Spinal cord (tissue), 10 donors: Measurements from ENCODE around the gene MLEC. TPM values are rescaled to one million over a fixed set of nuclear protein-coding genes. Genes with fewer than 3 reads are reported as not detected.

ENCODE experiments used
- DNase-seq, 6 donors: peaks; one replicate each; pipeline versions ENCODE4 v3.0.0 to v3.0.0-alpha.2; 2013 to 2015; ENCODE audit warnings: low spot score in 6 of 6, low read depth in 4 of 6
- H3K27ac ChIP-seq: one replicate; pipeline ENCODE4 v1.5.1; 2013; ENCODE audit warnings: low read depth, low read length, control low read depth
- H3K27me3 ChIP-seq: one replicate; pipeline ENCODE4 v1.6.1; 2013; ENCODE audit warnings: low read length; ENCODE audit not compliant: control insufficient read depth, insufficient read depth
- H3K36me3 ChIP-seq: one replicate; pipeline ENCODE4 v1.6.1; 2013; ENCODE audit warnings: low read length; ENCODE audit not compliant: control insufficient read depth, insufficient read depth
- H3K4me1 ChIP-seq: one replicate; pipeline ENCODE4 v1.6.1; 2013; ENCODE audit warnings: low read length; ENCODE audit not compliant: control insufficient read depth, insufficient read depth
- H3K4me3 ChIP-seq: one replicate; pipeline ENCODE4 v1.5.1; 2013; ENCODE audit warnings: low read depth, low read length, control low read depth
- H3K9me3 ChIP-seq: one replicate; pipeline ENCODE4 v1.6.1; 2013; ENCODE audit warnings: low read length; ENCODE audit not compliant: control insufficient read depth, insufficient read depth
- WGBS: methylation state at CpG from one replicate; pipeline ENCODE4 v1.1.5; 2013; ENCODE audit warnings: missing lambda C conversion rate; ENCODE audit not compliant: insufficient coverage; 5-methylcytosine and 5-hydroxymethylcytosine counted together
- polyA plus RNA-seq, 2 donors: library from polyadenylated mRNA; unstranded; fragments of 120-200 nt; gene quantifications; one replicate each; pipeline ENCODE4 v1.2.1, GENCODE V29; 2013; ENCODE audit not compliant: insufficient read length in 2 of 2
- total RNA-seq, 2 donors: library from RNA; depleted of rRNA in 1 of 2; stranded (reverse); fragments of 120-200 nt in 1 of 2; fragments of >200 nt in 1 of 2; gene quantifications; one replicate each; pipeline versions ENCODE4 v1.2.3 to v1.2.4, GENCODE V29; 2013 to 2014
- donor health status: healthy.

MLEC gene
- total and polyA plus RNA-seq, 4 donors: 75.9 to 104 (median 97.0) TPM

DNA sequence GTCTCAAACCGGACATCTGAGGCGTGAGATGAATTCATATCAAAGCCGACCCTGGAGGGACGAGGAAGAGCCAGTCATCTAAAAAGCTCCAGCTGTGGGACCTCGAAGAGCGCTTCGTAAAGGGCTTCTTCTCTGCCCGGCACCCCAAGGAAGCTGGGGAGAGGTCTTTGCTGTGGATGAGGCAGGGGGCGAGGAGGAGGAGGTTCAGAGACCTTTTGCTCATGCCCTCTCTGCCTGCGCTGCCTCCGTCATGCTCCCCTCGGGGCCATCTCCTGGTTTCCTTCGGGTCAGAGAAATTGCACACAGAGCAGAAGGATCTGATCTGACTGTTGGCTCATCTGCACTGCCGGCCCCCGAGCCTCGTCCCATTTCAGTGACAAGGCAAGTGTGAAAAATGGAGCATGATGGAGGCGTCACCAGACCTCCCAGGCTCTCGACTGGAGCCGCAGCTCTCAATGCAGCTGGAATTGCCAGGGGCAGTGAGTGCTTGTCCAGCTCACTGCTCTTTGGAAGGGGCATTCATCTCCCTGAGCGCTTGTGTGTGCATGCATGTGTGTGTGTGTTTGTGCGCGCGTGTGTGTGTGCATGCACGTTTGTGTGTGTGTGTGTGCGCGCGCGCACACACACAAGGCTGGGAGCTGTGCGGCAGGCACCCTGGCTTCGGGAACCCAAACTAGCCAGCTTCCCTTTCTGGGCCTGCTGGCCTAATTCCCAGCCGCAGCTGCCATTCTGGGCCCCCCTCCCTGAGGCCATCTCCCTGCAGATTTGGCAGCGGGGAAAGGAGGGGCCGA lies 37.3 kb upstream of the MLEC start:
- no peaks in the 10 kb centered on the region for H3K9me3 ChIP-seq
- peak in 2 of 6 donors; percentile 67 to 78 for DNase-seq
- peaks cover 3% of the 10 kb centered on the region for H3K36me3 ChIP-seq
- H3K27me3 ChIP-seq: peaks cover 10% of the 10 kb centered on the region
- peaks cover 41% of the 10 kb centered on the region for H3K4me1 ChIP-seq
- no peak overlapping the region for H3K27ac ChIP-seq
- 9% methylated on average over 31 of the region's 33 CpGs for WGBS
- peak overlapping the region; percentile 22 for H3K4me3 ChIP-seq

DNA sequence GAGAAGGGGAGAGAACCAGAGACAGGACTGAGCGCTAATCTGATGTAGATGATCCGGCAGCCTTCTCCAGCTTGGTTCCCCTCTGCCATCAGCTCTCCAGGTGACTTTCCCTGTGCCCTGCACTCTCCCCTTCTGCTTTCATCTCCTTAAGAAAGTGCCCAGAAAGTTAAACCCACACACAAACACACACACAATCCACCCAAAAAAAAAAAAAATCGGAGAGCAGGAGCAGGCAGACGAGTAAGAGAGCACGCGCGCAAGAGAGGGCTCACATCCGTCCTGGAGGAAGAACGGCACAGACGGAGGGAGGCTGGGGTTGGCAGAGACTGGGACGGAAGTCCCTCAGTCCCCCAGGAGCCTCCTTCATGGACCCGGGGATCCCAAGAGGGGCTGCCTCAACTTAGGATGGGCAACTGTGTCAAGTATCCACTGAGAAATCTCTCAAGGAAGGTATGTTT lies 36.7 kb upstream of the MLEC start:
- 37% methylated on average over 12 of the region's 12 CpGs for WGBS
- H3K4me1 ChIP-seq: peaks cover 43% of the 10 kb centered on the region

GRCh38 chr12:120651821-120652220 lies 35.1 kb upstream of the MLEC start:
- Histone ChIP-seq H3K36me3 (peaks cover 9% of the 10 kb centered on the region), H3K27me3 (peaks cover 10% of the 10 kb centered on the region), H3K4me3 (no peak overlapping the region), H3K4me1 (peaks cover 39% of the 10 kb centered on the region), H3K27ac (no peak overlapping the region), H3K9me3 (no peaks in the 10 kb centered on the region)
- no peak for DNase-seq
- no CpG with 5 or more reads among the region's 5 CpGs for WGBS

More for the DNA sequence above, 36.7 kb upstream of the MLEC start:
- no peaks in the 10 kb centered on the region for H3K9me3 ChIP-seq
- no peak overlapping the region for H3K27ac ChIP-seq
- no peak overlapping the region for H3K4me3 ChIP-seq
- peaks cover 10% of the 10 kb centered on the region for H3K27me3 ChIP-seq
- no peak for DNase-seq
- peaks cover 3% of the 10 kb centered on the region for H3K36me3 ChIP-seq

DNA sequence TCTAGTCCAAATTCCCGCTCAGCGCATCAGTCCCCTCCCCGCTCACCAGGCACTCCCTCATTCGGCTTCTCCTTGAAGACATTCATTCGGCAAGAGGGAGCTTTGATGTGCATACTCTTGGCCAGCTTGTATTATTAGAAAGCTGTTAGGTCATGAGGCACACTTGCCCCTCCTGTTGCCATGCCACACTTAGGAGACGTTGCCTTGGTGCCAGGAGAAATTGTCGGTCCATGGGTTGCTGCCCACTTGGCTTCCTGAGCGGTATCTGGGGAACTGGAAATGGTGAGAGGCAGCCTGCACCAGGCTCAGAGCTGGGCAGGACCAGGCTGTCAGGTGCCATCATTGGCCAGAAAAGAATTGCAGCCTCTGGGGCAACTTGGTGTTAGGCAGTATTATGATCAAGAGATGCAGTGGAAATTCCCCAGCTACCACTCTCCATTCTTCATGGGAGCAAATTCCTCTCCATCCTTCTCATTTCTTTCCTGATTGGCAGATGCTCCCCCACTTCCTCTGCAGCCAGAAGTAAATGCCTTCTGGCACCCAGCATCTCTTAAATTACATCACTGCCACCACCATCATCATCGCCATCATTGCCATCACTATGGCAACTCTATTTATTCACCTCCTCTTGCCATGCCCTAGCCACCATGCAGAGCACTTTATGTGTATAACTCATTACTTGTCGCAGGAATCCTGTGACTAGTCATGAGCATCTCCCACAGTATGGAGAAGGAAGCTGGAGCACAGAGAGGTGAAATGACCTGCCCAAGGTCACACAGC lies 34.1 kb upstream of the MLEC start:
- peaks cover 10% of the 10 kb centered on the region for H3K27me3 ChIP-seq
- H3K4me1 ChIP-seq: peaks cover 33% of the 10 kb centered on the region
- H3K4me3 ChIP-seq: no peak overlapping the region
- no peaks in the 10 kb centered on the region for H3K9me3 ChIP-seq
- DNase-seq: peak in 2 of 6 donors; percentile 43 to 72
- WGBS: 45% methylated on average over 7 of the region's 10 CpGs
- H3K27ac ChIP-seq: no peak overlapping the region
- H3K36me3 ChIP-seq: peaks cover 12% of the 10 kb centered on the region

GRCh38 chr12:120653611-120654010 lies 33.3 kb upstream of the MLEC start:
- Histone ChIP-seq H3K27me3 (peaks cover 10% of the 10 kb centered on the region), H3K27ac (no peak overlapping the region), H3K9me3 (no peaks in the 10 kb centered on the region), H3K4me3 (no peak overlapping the region), H3K36me3 (peaks cover 14% of the 10 kb centered on the region), H3K4me1 (peaks cover 30% of the 10 kb centered on the region)
- 91% methylated on average over 11 of the region's 11 CpGs for WGBS
- DNase-seq: no peak

DNA sequence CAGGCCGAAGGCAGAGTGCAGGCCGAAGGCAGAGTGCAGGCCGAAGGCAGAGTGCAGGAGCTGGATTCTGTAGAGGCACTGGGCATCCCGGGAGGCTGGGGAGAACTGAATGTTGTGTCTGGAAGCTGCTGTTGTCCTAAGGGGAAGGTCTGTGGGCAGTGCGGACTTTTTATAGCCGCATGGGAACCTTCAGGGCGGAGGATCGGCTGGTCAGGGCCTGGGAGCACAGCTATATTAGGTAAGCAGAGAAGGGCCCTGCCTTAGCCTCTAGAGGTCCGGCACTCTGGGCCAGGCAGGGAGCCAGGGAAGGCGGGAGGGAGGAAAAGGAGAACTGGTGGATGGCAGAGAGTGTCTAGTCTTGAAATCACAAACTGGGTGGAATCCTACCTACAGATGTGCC lies 32.3 kb upstream of the MLEC start:
- Histone ChIP-seq H3K36me3 (peaks cover 16% of the 10 kb centered on the region), H3K27me3 (peaks cover 6% of the 10 kb centered on the region), H3K4me1 (peaks cover 19% of the 10 kb centered on the region), H3K4me3 (no peak overlapping the region), H3K27ac (no peak overlapping the region), H3K9me3 (no peaks in the 10 kb centered on the region)
- DNase-seq: no peak
- 74% methylated on average over 9 of the region's 10 CpGs for WGBS

DNA sequence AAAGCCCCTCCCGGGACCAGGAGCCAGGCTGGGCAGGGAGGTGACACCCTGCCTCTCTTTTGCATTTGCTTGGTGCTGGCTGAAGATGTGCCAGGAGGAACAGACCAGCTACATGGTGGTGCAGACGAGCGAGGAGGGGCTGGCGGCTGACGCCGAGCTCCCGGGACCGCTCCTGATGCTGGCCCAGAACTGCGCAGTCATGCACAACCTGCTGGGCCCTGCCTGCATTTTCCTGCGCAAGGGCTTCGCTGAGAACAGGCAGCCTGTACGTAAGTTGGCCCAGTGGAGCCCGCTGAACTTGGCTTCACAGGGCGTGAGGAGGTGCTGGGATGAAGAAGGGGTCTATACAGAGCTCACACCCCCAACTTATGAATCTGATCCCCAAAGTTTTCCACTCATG lies 30.9 kb upstream of the MLEC start:
- DNase-seq: no peak
- Histone ChIP-seq H3K4me3 (no peak overlapping the region), H3K9me3 (no peaks in the 10 kb centered on the region), H3K27ac (no peak overlapping the region), H3K27me3 (no peaks in the 10 kb centered on the region), H3K36me3 (peaks cover 23% of the 10 kb centered on the region), H3K4me1 (peaks cover 10% of the 10 kb centered on the region)
- WGBS: 93% methylated on average over 11 of the region's 14 CpGs

GRCh38 chr12:120658286-120659150 lies 28.4 kb upstream of the MLEC start:
- Histone ChIP-seq H3K4me3 (no peak overlapping the region), H3K4me1 (peaks cover 3% of the 10 kb centered on the region), H3K36me3 (peaks cover 28% of the 10 kb centered on the region), H3K27me3 (no peaks in the 10 kb centered on the region), H3K9me3 (no peaks in the 10 kb centered on the region), H3K27ac (no peak overlapping the region)
- DNase-seq: no peak
- 89% methylated on average over 22 of the region's 22 CpGs for WGBS

DNA sequence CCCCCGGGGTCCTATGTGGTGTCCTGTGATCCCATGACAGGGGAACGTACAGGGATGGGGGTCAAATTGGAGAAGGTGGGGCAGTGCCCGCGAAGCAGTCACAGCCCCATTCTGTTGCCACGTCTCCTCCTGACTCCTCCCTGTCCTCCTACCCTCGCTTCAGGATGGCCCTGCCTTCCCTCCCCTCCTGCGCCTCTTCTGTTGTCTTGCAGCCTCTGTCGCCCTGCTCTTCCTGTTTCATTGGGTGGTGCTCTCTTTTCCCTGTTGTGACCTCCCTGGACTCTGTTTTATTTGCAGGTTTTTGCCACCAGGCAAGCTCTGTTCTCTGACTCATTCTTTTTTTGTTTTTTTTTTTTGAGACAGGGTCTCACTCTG lies 27.8 kb upstream of the MLEC start:
- Histone ChIP-seq H3K27me3 (no peaks in the 10 kb centered on the region), H3K36me3 (peaks cover 28% of the 10 kb centered on the region), H3K27ac (no peak overlapping the region), H3K4me1 (peaks cover 3% of the 10 kb centered on the region), H3K4me3 (no peak overlapping the region), H3K9me3 (no peaks in the 10 kb centered on the region)
- no peak for DNase-seq
- WGBS: 67% methylated on average over 6 of the region's 8 CpGs
